Left lung (tissue), 10 donors: Measurements from ENCODE around the gene LRRFIP2. TPM values are rescaled to one million over a fixed set of nuclear protein-coding genes. Genes with fewer than 3 reads are reported as not detected.
A peak's percentile ranks its signal among the peaks of the same experiment; 100 is the strongest.
"Not testable (repeated sequence)": the region's sequence is repeated elsewhere in the genome, so short reads cannot be mapped to it uniquely, and the experiment has no call there.

Source experiments
- ATAC-seq: fragments of 200-7000 bp; cut with Tn5 transposase; one replicate; pipeline ENCODE4 v1.9.1; 2020; ENCODE audit warnings: moderate library complexity
- DNase-seq, 4 donors: peaks; one replicate each; pipeline ENCODE4 v3.0.0-alpha.2; 2013 to 2020
- H3K27ac ChIP-seq, 2 donors: fragments of 200-600 bp; sonication (generic) in 1 of 2; one replicate each; pipeline versions ENCODE4 v1.5.0 to v1.8.0; 2020 to 2021
- H3K27me3 ChIP-seq, 2 donors: fragments of 200-600 bp; sonication (generic) in 1 of 2; one replicate each; pipeline versions ENCODE4 v1.5.0 to v1.8.0; 2020 to 2021
- H3K36me3 ChIP-seq, 2 donors: fragments of 200-600 bp; sonication (generic) in 1 of 2; one replicate each; pipeline versions ENCODE4 v1.5.0 to v1.8.0; 2020 to 2021
- H3K4me1 ChIP-seq, 2 donors: fragments of 200-600 bp; one replicate each; pipeline ENCODE4 v1.8.0; 2021
- H3K4me3 ChIP-seq, 2 donors: fragments of 200-600 bp; sonication (generic) in 1 of 2; one replicate each; pipeline versions ENCODE4 v1.5.0 to v1.8.0; 2020 to 2021; ENCODE audit warnings: mild to moderate bottlenecking in 1 of 2
- H3K9me3 ChIP-seq, 2 donors: fragments of 200-600 bp; sonication (generic) in 1 of 2; one replicate each; pipeline versions ENCODE4 v1.5.0 to v1.8.0; 2020 to 2021
- intact Hi-C, 2 donors: fragments of 100-400 bp; cut with DNase I; formaldehyde crosslinking; loops; one replicate each; pipeline versions ENCODE4 v1.11.2 to v1.14.2; 2022
- polyA plus RNA-seq, 6 donors: library from polyadenylated mRNA; unstranded; fragments of 120-200 nt; gene quantifications; one replicate each; pipeline ENCODE4 v1.2.1, GENCODE V29; 2013; ENCODE audit not compliant: insufficient read length in 6 of 6
- total RNA-seq, 2 donors: library from RNA; stranded (reverse); fragmentation: NEBNext Ultra II Directional; extraction: Animal tissue kit (Norgen Biotek cat#: 25700); gene quantifications; one replicate each; pipeline ENCODE4 v1.2.1, GENCODE V29; 2021
- TF ChIP-seq, protein P1 (sequence below), 2 donors: fragments of 200-600 bp; sonication (generic) in 1 of 2; IDR thresholded peaks; one replicate each; pipeline versions ENCODE4 v1.5.0 to v1.8.0; 2021; ENCODE audit warnings: antibody characterized with exemption in 2 of 2
- donor health status: DM: no; HTN: yes; CAD: no.
- donor health status: DM: no; HTN: no; CAD: no.

Gene LRRFIP2
- total and polyA plus RNA-seq, 8 donors = 52.6 to 76.3 (median 66.0) TPM

DNA sequence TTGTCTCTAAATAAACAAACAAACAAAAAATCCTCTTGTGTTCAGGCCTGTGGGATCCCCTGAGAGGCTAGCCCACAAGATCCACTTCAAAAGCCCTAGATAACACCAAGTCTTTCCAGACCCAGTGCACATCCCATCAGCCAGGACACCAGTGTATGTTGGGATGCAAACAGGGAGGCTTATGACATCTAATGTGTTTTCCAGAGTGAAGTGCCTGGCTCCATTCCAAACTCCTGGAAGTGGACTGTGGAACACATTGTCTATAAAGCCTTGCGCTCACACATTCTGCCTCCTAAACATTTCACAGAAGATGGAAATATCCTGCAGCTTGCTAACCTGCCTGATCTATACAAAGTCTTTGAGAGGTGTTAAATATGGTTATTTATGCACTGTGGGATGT, 124.1 kb downstream of the LRRFIP2 start:
- H3K9me3 ChIP-seq = no peaks in the 10 kb centered on the region
- H3K36me3 ChIP-seq = peaks cover 0 to 90% of the 10 kb centered on the region in 2 donors
- peaks cover 7 to 21% of the 10 kb centered on the region in 2 donors for H3K4me1 ChIP-seq
- H3K4me3 ChIP-seq = no peak overlapping the region
- DNase-seq = no peak
- no peaks in the 10 kb centered on the region for H3K27me3 ChIP-seq
- H3K27ac ChIP-seq = peak overlapping the region in 1 of 2 donors; percentile 38
- TF ChIP-seq, protein P1, sequence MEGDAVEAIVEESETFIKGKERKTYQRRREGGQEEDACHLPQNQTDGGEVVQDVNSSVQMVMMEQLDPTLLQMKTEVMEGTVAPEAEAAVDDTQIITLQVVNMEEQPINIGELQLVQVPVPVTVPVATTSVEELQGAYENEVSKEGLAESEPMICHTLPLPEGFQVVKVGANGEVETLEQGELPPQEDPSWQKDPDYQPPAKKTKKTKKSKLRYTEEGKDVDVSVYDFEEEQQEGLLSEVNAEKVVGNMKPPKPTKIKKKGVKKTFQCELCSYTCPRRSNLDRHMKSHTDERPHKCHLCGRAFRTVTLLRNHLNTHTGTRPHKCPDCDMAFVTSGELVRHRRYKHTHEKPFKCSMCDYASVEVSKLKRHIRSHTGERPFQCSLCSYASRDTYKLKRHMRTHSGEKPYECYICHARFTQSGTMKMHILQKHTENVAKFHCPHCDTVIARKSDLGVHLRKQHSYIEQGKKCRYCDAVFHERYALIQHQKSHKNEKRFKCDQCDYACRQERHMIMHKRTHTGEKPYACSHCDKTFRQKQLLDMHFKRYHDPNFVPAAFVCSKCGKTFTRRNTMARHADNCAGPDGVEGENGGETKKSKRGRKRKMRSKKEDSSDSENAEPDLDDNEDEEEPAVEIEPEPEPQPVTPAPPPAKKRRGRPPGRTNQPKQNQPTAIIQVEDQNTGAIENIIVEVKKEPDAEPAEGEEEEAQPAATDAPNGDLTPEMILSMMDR (IDR thresholded peaks at IDR 0.05) = no peak
- ATAC-seq = no peak
- intact Hi-C loops = no loop called here

GRCh38 chr3:37042712-37043111, 131.7 kb downstream of the LRRFIP2 start:
- H3K27me3 ChIP-seq, H3K9me3 ChIP-seq, H3K4me3 ChIP-seq, ATAC-seq, H3K4me1 ChIP-seq, intact Hi-C loops, H3K27ac ChIP-seq: not testable (repeated sequence)
- peak in 2 of 4 donors; percentile 39 to 68 for DNase-seq
- peaks cover 0 to 72% of the 10 kb centered on the region in 2 donors for H3K36me3 ChIP-seq

GRCh38 chr3:37041546-37042195, 132.7 kb downstream of the LRRFIP2 start:
- no peak for DNase-seq
- TF ChIP-seq, protein P1 (IDR thresholded peaks at IDR 0.05) = no peak
- H3K4me1 ChIP-seq = no peaks in the 10 kb centered on the region
- no peaks in the 10 kb centered on the region for H3K9me3 ChIP-seq
- no peak overlapping the region for H3K4me3 ChIP-seq
- peaks cover 0 to 72% of the 10 kb centered on the region in 2 donors for H3K36me3 ChIP-seq
- intact Hi-C loops = no loop called here
- H3K27me3 ChIP-seq = no peaks in the 10 kb centered on the region
- no peak for ATAC-seq
- no peak overlapping the region for H3K27ac ChIP-seq

GRCh38 chr3:37040231-37040630, 134.2 kb downstream of the LRRFIP2 start:
- no peak for DNase-seq
- H3K27me3 ChIP-seq = no peaks in the 10 kb centered on the region
- peaks cover 0 to 6% of the 10 kb centered on the region in 2 donors for H3K9me3 ChIP-seq
- H3K36me3 ChIP-seq = peaks cover 0 to 79% of the 10 kb centered on the region in 2 donors
- intact Hi-C loops = no loop called here
- ATAC-seq = no peak
- TF ChIP-seq, protein P1 (IDR thresholded peaks at IDR 0.05) = no peak
- H3K4me1 ChIP-seq = no peaks in the 10 kb centered on the region
- no peak overlapping the region for H3K4me3 ChIP-seq
- no peak overlapping the region for H3K27ac ChIP-seq

DNA sequence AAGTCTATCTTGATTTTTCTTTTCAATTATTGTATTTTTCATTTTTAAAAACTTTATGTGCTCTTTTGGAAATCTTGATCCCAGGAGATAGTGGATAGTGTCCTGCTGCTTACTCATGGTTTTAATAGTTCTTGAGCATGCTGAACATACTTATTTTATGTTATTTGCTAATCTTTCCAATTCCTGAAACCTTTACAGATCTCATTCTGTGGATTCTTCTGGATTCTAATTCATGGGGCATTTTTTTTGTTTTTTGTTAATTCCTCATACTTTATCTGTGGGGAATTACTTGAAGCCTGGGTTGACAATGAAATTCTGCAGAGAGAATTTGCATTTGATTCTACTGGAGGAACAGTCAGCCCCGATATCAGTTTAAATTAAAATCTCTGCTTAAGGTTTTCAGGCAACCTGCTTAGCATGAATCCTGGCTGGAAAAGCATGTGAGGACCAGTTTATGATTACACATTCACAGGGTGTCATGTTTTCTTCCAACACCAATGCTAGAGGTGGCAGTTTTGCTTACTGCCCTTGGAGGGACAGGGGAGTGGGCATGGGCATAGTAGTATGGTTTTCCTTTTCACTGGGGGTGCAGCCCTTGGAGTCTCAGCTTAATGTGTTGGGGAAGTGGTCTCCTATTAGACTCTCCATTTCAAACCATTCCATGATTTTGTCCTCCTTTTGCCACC, 135.1 kb downstream of the LRRFIP2 start:
- intact Hi-C loops = no loop called here
- H3K27ac ChIP-seq = no peak overlapping the region
- ATAC-seq (no peak), DNase-seq (no peak)
- H3K36me3 ChIP-seq = peaks cover 0 to 83% of the 10 kb centered on the region in 2 donors
- H3K27me3 ChIP-seq = no peaks in the 10 kb centered on the region
- no peak overlapping the region for H3K4me3 ChIP-seq
- H3K4me1 ChIP-seq = no peaks in the 10 kb centered on the region
- TF ChIP-seq, protein P1 (IDR thresholded peaks at IDR 0.05) = no peak
- peaks cover 0 to 6% of the 10 kb centered on the region in 2 donors for H3K9me3 ChIP-seq
